Prostate gland (tissue), 2 donors: ENCODE results near the gene GAD1.

ENCODE experiments used
- POLR2A ChIP-seq: fragments of 450-650 bp; IDR thresholded peaks from one replicate; pipeline ENCODE4 v1.6.1; 2016; ENCODE audit warnings: antibody characterized with exemption, mild to moderate bottlenecking
- TF ChIP-seq, protein P1 (sequence below), 4 experiments: fragments of 200-600 bp in 2 of 4; fragments of 450-650 bp in 2 of 4; sonication (generic) in 2 of 4; IDR thresholded peaks; 1 replicate in 3 of 4; 2 replicates in 1 of 4; pipeline ENCODE4 v1.5.1; 2016 to 2019; ENCODE audit warnings: antibody characterized with exemption in 4 of 4, mild to moderate bottlenecking in 2 of 4, moderate library complexity in 2 of 4

DNA sequence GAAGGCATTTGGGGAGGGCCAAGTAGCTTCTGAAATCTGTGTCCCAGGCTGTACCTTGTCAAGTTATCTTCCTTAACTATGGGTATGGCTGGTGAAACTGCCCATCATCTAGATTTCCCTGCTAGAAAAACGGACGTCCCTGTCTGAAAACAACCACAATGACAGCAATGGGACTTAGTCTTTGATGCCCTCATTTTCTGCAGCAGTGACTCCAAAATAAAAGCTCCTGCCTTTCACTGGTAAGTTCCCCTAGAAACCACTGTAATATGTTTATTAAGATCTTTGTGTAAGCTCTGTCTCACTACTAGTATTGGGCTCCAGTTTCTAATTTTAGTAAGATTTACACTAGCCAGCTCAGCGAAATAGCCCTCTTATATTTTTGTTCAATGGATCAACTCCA is 65.2 kb downstream of the GAD1 start:
- TF ChIP-seq, protein P1, sequence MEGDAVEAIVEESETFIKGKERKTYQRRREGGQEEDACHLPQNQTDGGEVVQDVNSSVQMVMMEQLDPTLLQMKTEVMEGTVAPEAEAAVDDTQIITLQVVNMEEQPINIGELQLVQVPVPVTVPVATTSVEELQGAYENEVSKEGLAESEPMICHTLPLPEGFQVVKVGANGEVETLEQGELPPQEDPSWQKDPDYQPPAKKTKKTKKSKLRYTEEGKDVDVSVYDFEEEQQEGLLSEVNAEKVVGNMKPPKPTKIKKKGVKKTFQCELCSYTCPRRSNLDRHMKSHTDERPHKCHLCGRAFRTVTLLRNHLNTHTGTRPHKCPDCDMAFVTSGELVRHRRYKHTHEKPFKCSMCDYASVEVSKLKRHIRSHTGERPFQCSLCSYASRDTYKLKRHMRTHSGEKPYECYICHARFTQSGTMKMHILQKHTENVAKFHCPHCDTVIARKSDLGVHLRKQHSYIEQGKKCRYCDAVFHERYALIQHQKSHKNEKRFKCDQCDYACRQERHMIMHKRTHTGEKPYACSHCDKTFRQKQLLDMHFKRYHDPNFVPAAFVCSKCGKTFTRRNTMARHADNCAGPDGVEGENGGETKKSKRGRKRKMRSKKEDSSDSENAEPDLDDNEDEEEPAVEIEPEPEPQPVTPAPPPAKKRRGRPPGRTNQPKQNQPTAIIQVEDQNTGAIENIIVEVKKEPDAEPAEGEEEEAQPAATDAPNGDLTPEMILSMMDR (IDR thresholded peaks at IDR 0.05), result no peak
- no peak for TF ChIP-seq POLR2A
